T-helper 22 cell (primary cell): ENCODE results near the gene DDX25.
"Not testable (repeated sequence)": the region's sequence is repeated elsewhere in the genome, so short reads cannot be mapped to it uniquely, and the experiment has no call there.

Experiments
- DNase-seq: peaks from one replicate; pipeline ENCODE4 v3.0.0-alpha.2; 2020; ENCODE audit warnings: low read depth

Gene DDX25

DNA sequence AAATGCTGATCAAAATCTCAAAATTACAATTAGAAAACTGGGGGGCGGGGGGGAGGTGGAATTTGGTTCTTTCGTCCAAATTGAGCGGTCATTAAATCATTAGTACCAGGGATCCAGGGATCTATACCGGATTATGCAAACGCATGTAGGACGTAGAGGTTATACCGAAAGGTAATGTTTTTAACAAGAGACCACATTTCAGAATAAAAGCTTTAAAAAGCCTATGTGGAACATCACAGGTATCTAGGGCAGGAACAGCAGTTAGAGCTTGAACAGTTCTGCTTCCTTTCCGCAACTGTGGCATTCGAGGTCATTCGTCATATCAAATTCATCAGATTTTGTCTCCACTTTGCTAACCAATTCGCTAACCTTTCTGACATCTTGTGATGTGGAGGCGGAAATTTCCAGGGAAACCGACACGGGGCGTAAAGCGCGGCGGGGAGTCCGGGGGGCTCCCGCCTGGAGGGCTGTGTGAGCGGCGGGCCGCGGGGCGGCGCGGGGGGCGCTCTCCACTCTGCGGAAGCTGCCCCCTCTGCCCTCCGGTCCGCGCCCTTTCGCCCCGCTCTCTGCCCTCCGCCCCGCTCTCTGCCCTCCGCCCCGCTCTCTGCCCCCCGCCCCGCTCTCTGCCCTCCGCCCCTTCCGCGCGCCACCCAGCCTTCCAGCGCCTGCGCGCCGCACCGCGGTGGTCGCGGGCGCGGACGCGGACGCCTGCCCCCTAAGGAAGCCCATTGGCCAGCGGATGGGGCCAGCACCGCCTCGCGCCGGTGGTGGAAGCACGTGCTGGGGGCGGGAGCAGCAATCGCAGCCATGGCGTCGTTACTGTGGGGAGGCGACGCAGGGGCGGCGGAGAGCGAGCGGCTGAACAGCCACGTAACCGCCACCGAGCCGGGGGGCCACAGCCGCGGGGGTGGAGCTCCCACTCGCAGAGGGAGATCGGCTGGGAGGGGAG, at the start of gene DDX25:
Gene DDX25, plus strand, starts transcription at position 798 of the 949 bp plus-strand sequence. Its CDS starts 10 bp downstream, at position 808.
- peak; percentile 17 for DNase-seq

DNA sequence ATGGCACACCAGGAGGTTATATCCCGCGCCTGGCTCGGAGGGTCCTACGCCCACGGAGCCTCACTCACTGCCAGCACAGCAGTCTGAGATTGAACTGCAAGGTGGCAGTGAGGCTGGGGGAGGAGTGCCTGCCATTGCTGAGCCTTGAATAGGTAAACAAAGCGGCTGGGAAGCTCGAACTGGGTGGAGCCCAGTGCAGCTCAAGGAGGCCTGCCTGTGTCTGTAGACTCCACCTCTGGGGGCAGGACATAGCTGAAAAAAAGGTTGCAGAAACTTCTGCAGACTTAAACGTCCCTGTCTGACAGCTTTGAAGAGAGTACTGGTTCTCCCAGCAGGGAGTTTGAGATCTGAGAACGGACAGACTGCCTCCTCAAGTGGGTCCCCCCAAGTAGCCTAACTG, 46.6 kb upstream of the DDX25 start:
- not testable (repeated sequence) for DNase-seq

DNA sequence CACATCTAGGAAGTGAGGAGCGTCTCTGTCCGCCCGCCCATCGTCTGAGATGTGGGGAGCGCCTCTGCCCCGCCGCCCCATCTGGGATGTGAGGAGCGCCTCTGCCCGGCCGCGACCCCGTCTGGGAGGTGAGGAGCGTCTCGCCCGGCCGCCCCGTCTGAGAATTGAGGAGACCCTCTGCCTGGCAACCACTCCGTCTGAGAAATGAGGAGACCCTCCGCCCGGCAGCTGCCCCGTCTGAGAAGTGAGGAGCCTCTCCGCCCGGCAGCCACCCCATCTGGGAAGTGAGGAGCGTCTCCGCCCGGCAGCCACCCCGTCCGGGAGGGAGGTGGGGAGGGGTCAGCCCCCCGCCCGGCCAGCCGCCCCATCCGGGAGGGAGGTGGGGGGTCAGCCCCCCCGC, 41.5 kb upstream of the DDX25 start:
- DNase-seq, result not testable (repeated sequence)

DNA sequence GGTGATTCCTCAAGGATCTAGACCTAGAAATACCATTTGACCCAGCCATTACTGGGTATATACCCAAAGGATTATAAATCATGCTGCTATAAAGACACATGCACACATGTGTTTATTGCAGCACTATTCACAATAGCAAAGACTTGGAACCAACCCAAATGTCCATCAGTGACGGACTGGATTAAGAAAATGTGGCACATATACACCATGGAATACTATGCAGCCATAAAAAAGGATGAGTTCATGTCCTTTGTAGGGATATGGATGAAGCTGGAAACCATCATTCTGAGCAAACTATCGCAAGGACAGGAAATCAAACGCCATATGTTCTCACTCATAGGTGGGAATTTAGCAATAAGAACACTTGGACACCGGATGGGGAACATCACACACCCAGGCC, 39.0 kb upstream of the DDX25 start:
- DNase-seq, result not testable (repeated sequence)

DNA sequence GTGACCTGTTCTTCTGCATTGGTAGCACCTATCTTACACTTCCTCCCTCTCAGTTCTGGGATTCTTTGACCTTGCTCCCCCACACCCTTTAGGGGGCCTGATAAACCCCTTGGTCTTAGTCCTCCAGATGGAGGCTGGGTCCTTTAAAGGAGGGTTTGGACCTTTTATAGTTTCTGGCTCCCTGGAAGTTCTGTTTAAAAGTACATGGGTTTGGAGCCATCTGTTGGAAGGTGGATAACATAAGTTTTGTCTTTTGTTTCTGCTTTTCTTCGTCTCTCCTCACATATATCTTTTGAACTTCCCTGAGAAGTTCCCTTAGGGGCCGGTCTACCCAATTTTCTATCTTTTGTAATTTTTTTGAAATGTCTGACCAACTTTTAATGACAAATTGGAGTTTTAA, 34.8 kb upstream of the DDX25 start:
- no peak for DNase-seq

DNA sequence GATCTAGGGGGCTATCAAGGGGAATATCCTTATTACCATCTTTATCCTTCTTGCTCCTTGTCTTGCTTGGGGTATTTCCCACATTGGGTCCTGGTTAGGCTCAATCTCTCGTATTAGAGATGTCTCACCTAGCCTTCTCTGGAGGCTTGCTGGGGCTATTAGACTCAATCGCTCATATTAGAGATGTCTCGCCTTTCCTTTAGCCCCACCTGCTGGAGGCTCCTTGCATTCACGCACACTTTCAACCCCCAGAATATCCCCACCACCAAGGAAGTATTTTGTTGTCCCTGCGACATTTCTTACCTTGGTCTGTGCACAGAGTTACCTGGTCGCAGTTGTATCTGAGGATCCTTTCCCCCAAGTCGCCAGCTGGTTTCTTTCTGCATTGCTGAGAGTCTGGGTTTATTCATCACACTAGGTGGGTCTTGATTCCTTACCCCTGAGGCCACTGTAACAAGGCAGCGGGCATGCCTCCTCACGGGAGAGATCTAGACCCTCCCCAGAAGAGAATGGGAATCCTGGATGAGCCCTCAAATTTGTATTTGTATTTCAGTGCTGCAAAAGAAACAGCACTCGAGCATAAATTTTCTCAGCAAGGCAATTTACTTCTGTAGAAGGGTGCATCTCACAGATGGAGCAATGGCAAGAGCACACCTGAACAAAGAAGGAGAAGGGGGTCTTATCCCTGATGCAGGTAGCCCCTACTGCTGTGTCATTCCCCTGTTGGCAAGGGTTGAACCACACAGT, 32.7 kb upstream of the DDX25 start:
- no peak for DNase-seq

DNA sequence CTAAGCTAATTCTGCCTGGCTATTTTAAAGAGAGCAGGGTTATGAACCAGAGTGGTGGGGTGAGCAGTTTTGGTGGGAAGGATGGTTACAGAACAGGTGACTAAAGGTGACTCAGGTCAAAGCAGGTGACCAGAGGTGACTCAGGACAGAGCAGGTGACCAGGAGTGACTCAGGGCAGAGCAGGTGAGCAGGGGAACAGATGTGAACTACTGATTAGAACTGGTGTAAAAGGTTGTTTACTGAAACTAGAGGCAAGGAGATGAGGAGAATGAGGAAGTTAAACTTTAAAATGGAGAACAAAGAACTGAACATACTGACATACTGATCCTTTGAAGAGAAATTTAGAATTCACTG, 32.2 kb upstream of the DDX25 start:
- DNase-seq, result no peak

DNA sequence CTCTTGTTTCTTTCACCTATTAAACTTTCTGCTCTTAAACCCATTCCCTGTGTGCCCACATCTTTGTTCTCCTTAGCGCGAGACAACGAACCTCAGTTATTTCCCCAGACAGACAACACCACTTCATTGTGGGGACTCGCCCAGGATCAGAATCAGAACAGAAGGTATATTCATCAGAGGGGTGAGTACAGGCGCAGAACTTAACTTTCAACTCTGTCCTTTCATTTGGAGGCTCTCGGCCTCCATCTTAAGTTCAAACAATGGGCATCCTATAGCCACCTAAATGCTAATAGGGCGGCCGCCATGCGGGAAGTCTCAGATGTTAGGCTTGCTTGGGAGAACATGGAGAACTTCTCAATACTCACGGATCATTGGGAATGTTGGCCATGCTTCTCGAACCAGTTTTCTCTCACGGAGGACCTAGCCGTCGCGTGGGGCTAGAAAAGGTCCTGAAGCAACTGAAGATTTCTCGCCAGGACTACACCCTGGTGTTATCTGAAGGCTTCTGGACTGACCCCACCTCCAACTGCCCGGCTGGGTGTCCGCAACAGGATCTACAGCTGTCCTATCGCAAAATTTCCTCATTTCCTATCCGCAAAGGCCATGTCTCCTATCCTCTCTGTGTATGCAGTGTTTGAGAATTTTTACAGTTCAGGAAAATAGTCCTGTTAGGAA, 30.3 kb upstream of the DDX25 start:
- no peak for DNase-seq

DNA sequence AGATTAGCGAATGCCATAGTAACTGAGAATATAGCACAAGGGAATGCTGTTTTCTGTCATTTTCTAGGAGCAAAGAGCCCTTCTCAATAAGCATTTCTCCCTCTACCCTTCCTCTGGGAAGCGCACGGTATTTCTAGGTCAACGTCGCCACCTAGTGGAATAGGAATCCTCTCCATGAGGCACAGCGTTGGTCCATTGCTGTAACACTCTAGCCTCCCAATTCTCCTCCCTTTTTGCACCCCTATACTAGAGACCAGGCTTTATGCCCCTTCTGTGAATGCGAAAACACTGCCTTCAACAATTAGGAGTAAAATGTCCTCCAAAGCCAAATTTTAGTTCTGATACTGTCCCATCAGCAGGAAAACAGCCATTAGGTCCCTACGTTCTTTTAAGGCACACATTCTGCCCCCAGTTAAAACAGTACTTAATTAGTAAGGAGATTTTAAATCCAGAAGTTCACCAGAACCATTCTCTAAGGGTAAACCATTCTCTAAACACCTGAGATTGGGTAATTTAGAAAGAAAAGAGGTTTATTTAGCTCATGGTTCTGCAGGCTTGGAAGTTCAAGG, 29.7 kb upstream of the DDX25 start:
- DNase-seq, result no peak

DNA sequence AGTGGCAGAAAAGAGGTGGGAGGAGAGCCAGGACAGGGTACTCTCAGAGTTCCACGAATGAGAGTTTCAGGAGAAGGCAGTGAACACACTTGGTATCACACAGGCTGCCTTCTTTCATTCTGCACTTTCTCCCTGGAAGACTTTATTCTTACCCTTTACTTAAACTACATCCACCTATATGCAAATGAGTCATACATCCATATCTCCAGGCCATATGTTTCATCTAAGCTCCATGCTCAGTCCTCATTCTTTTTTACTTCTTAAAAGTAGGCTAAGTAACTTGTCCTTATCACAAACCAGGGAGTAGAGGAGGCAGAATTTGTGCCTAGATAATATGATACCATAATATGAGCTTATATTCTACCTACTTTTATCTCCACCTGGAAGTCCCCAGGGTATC, 23.0 kb upstream of the DDX25 start:
- no peak for DNase-seq

DNA sequence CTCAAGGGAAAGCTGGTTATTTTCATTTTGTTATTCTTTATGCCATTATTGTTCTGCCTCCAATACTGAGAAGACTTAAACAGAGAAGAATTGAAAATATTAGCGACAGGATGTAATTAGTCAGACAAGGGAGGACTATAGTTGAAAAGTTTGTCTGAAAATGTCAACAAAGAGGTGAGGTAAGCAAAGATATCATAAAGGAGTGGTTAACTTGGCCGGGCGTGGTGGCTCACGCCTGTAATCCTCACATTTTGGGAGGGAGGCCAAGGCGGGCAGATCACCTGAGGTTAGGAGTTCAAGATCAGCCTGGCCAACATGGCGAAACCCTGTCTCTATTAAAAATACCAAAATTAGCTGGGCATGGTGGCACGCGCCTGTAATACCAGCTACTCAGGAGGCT, 20.9 kb upstream of the DDX25 start:
- no peak for DNase-seq

DNA sequence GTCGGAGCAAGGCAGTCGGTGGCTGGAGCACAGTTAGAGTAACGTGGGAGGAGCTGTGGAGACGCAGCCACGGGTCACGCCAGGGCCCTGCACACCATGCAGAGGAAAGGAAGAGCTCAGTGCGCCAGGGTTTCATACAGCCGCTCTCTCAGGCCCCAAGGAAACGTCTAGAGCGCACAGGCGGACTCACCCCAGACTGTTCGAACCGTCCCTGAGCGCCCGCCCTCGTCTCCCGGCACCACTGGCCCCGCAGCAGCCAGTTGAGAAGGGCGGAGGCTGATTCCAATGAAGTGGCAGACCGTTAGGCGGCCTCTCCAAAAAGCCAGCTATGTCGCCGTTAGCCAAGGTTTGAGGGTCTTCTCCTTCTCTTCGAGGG, 17.3 kb upstream of the DDX25 start:
- DNase-seq, result peak; percentile 28

DNA sequence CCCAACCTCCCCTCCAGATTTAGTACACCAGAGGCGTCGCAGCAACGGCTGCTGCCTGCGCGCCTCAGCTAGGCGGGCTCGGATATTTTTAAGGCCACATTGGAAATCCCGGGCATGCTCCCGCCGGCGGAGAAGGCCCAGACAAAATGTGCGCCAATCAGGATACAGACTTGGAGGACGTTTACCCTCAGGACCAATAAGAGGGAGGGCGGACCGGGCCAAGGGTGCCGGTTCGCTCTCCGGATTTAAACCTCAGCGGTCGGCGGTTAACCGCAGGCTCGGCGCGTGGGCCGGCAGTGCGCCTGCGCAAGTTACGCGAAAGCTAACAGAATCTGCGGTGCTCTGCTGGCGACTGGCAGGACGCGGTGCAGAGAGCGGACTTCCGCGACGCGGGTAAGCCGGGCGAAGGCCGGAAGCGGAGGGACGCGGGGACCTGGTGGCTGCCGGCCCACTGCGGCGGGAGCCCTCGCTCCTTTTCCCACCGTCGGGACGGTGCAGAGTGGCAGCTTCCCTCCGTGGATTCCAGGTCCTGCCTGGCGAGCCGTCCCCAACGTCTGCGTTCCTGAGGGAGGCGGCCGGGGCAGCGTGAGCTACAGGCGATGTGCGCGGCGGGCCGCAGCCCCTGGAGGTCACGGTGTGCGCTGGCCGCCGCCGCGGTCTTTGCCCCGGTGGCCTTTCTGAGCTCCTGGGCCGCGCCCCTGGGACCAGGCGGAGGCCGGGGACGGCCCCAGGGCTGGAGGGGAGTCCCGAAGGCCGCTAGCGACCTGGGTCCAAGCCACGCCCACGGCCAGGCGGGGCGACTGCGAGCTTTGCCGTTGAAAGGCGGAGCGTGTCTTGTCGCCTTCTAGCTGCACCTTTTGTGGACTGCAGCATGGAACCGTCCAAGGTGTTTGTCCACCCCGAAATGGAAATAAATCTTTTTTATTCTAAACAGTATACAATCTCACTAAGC, 16.7 kb upstream of the DDX25 start, which contains the start of gene HYLS1:
Gene HYLS1, plus strand, starts transcription at position 296 of the 952 bp plus-strand sequence. CDS start 11,701 bp downstream, outside the sequence.
- DNase-seq, result peak; percentile 92

DNA sequence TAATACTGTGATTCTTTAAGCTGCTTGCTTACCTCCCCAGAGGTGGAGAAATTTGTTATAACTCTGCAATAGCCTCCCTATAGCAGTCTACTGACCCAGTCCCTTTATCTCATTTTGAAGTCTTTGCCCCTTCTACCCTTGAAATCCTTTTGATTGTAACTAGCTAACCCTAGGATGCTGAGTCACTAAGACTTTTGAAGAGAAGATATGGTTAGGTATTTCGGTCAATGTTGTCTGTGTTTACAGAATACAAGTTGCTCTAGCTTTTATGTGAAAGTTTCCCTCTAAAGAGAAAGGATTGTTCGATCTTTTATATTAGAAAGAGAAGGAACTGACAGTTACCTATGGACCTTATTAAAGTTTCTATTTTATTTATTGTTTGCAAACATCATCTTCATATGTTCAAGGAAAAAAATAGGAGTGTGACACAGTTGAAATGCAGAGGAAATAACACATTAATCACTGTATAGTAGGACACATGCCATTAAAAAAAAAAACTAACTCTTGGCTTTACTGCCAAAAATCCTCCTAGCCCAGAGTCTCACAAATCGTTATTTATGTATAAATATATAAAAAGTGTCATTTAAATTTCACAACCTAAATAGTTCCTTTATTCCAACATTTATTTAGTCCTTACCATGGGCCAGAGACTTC, 13.7 kb upstream of the DDX25 start:
- no peak for DNase-seq

DNA sequence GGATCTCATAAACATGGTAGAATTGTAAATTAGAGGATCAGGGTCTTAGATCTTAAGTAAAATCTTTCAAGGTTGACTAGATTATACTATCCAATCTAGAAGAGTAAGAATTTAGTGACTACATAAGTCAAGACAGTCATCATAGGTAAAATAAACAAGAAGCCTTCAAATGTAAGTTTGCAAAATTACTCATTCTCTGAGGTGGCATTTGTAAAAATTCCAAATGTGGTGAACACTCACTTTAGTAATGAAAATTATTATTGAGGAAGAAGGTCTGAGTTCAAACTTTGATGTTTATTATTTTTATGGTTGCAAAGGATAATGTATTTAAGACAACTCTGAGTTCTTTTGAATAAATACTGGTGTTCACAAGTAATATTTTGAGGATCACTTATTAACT, 12.2 kb upstream of the DDX25 start:
- DNase-seq, result no peak

DNA sequence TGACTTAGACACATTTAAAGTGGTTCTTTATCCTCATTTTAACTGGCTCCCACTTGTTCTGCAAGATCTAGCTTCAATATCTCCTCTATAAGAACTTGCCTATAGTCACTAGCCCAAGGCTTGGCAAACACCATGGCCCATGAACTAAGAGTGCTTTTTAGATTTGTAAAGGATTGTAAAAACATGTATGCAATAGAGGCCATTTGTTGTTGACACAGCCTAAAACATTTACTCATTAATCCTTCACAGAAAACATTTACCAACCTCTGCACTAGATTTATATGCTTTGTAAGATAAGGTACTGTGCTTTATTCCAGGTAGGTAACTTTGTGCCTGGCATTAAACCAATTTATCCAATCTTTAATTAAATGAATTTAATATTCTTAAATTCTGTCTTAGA, 11.3 kb upstream of the DDX25 start:
- DNase-seq, result no peak

DNA sequence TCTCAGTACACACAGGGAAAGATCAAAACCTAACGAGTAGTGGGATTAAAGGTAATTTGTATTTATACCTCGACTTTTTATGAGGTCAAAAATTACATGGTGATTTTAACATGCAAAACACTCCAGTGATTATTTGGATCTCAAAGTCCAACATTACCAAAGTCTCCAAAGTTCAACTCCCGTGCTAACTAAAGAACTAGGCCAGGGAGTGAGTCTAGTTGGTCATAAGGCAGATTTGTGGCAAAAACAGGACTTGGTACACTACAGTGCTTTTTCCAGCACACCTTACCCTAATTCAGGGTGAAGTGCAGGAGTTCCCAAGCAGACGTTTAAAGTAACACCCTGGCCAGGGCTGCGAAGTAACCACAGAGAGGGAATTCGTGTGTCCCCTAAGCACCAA, 2.4 kb upstream of the DDX25 start:
- DNase-seq, result no peak

DNA sequence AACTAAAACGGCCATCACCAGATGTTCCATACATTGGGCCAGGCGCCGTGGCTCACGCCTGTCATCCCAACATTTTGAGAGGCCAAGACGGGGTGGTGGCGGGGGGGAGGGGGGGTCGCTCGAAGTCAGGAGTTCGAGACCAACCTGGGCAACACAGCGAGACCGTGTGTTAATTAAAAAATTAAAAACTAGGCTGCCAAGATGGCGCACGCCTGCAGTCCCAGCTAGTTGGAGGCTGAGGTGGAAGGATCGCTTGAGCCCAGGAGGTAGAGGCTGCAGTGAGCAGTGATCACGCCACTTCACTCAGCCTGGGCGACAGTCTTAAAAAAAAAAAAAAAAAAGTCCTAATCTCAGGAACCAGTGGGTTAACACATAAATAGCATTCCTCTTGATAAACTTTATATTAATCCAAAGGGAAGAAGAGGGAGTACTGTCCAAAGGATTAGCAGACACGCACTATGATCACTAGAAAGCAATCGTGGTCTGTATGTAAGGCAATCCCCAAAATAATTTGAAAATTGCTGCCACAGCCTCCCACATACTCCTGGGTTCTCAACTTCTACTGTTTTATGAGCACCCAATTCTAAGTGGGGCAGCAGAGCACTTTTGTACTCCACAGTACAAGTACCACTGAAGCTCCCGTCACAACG, 1.9 kb upstream of the DDX25 start:
- no peak for DNase-seq

DNA sequence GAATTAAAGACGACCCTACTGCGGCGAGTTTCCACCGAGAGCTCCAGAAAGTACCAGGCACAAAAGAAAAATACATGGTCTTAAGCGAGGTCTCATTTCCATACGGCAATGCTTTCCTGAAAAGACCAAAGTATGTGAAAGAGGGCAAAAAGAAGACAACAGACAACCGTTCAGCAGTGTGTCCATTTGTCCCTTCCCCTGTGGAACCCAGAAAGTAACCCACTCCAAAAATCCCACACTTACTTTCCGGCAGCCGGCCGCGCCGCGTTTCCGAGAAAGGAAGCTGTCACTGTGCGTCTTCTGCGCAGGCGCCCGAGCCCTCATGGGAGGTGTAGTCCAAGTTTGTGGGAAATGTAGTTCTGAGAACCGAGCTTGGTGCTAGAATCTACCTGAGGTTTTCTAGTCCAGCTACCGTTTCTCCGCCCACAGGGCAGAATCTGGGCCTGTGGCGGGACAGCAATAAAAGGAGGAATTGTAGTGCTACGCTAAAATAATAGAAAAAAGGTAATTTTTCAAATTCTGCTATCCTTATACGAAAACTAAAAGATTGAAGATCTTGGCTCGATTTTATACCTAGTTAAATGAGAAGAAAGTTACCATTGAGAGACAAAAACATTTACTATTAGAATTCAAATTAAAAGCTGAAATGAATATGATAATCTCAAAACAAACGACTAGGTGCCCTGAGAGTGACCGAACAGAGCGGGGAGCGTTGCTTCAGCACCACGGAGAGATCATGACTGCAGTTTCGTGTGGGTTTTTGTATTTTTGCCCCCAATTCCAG, 1.2 kb upstream of the DDX25 start, which contains the start of gene PUS3:
Gene PUS3, minus strand, starts transcription at position 280 of the 784 bp plus-strand sequence. CDS start 6,922 bp downstream, outside the sequence.
- DNase-seq, result peak; percentile 74
